Parathyroid adenoma (tissue), 2 donors: Measurements from ENCODE around the gene FAM222A.

Source experiments
- H2AFZ ChIP-seq: fragments of 300-600 bp; sonication (generic); one replicate; pipeline ENCODE4 v1.7.0; 2017; ENCODE audit warnings: antibody characterized with exemption, mild to moderate bottlenecking
- H3K27ac ChIP-seq: fragments of 300-600 bp; sonication (generic); one replicate; pipeline ENCODE4 v1.7.0; 2017
- H3K27me3 ChIP-seq: fragments of 300-600 bp; sonication (generic); one replicate; pipeline ENCODE4 v1.7.0; 2017; ENCODE audit warnings: low read length; ENCODE audit not compliant: control insufficient read depth, insufficient read depth
- H3K36me3 ChIP-seq: fragments of 300-600 bp; sonication (generic); one replicate; pipeline ENCODE4 v1.7.0; 2017; ENCODE audit warnings: low read length; ENCODE audit not compliant: control insufficient read depth, insufficient read depth
- H3K4me1 ChIP-seq: fragments of 300-600 bp; sonication (generic); one replicate; pipeline ENCODE4 v1.7.0; 2017; ENCODE audit warnings: control low read depth
- H3K4me2 ChIP-seq: fragments of 300-600 bp; sonication (generic); one replicate; pipeline ENCODE4 v1.7.0; 2017; ENCODE audit warnings: low read length
- H3K4me3 ChIP-seq: fragments of 300-600 bp; sonication (generic); one replicate; pipeline ENCODE4 v1.7.0; 2017; ENCODE audit warnings: low read depth, low read length
- H3K79me2 ChIP-seq: fragments of 300-600 bp; sonication (generic); one replicate; pipeline ENCODE4 v1.7.0; 2017; ENCODE audit warnings: control low read depth
- H3K9ac ChIP-seq: fragments of 300-600 bp; sonication (generic); one replicate; pipeline ENCODE4 v1.7.0; 2017; ENCODE audit warnings: mild to moderate bottlenecking
- H3K9me3 ChIP-seq: fragments of 300-600 bp; sonication (generic); one replicate; pipeline ENCODE4 v1.7.0; 2017; ENCODE audit warnings: low read length; ENCODE audit not compliant: control insufficient read depth
- CTCF ChIP-seq: fragments of 300-600 bp; sonication (generic); IDR thresholded peaks from one replicate; pipeline ENCODE4 v1.7.0; 2017; ENCODE audit warnings: antibody characterized with exemption, mild to moderate bottlenecking
- donor health status: primary hyperparathyroidism.

The FAM222A gene

GRCh38 chr12:109782326-109782703 lies 68.7 kb downstream of the FAM222A start:
- TF ChIP-seq CTCF: no peak

DNA sequence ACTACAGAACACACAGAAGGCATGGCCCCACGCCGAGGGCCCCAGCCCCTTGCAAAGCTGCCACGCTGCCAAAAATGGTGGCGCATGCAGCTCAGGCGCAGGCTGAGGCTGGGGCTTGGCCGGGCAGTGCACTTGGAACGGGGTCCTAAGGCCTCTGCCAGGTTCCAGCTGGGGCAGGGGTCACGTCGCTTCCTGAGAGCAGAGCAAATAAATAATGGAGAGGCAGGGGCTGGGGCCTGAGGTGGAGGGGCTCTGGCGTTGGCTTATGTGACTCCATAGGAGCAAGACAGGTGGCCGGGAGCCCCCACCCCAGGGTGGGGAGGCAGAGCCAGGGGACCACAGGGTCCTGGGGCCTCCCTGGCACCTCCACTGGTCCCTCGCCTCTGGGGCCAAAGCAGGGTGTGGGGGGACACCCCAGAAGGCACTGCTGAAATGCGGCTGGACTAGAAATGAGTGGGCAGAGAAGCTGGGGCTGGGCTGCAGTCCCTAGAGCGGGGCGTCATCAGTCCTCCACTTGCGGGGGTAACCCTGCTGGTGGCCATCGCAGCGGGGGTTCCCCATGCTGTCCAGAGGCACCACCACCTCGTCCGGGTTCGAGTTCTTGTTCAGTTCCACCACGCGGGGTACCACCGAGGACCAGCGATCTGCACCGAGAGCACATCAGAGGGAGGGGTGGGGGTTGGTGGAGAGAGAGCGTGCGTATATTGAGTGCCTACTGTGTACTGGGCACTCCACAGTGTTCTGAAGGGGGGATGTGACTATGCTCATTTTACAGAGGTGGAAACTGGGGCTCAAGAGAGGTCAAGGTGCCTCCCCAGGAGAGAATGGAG lies 69.7 kb downstream of the FAM222A start:
- H3K4me3 ChIP-seq: no peak overlapping the region
- H3K4me2 ChIP-seq: no peak overlapping the region
- no peaks in the 10 kb centered on the region for H3K9me3 ChIP-seq
- no peak for TF ChIP-seq CTCF
- no peaks in the 10 kb centered on the region for H3K79me2 ChIP-seq
- no peaks in the 10 kb centered on the region for H3K27me3 ChIP-seq
- H3K27ac ChIP-seq: no peak overlapping the region
- H3K4me1 ChIP-seq: no peaks in the 10 kb centered on the region
- no peak overlapping the region for H3K9ac ChIP-seq
- no peaks in the 10 kb centered on the region for H3K36me3 ChIP-seq
- no peak overlapping the region for H2AFZ ChIP-seq

More at GRCh38 chr12:109782326-109782703, 68.7 kb downstream of the FAM222A start:
- no peak overlapping the region for H3K4me2 ChIP-seq
- no peak overlapping the region for H3K9ac ChIP-seq
- H3K27ac ChIP-seq: no peak overlapping the region
- no peaks in the 10 kb centered on the region for H3K36me3 ChIP-seq
- no peaks in the 10 kb centered on the region for H3K9me3 ChIP-seq
- no peak overlapping the region for H2AFZ ChIP-seq
- no peaks in the 10 kb centered on the region for H3K4me1 ChIP-seq
- no peaks in the 10 kb centered on the region for H3K27me3 ChIP-seq
- H3K4me3 ChIP-seq: no peak overlapping the region
- no peaks in the 10 kb centered on the region for H3K79me2 ChIP-seq

- H3K4me3 ChIP-seq: no peak overlapping the region
- H3K79me2 ChIP-seq: no peaks in the 10 kb centered on the region
- no peak overlapping the region for H3K9ac ChIP-seq
- H3K9me3 ChIP-seq: no peaks in the 10 kb centered on the region
- H3K27ac ChIP-seq: no peak overlapping the region
- no peaks in the 10 kb centered on the region for H3K4me1 ChIP-seq
- H3K27me3 ChIP-seq: no peaks in the 10 kb centered on the region
- H3K4me2 ChIP-seq: no peak overlapping the region
- no peaks in the 10 kb centered on the region for H3K36me3 ChIP-seq
- no peak for TF ChIP-seq CTCF
- no peak overlapping the region for H2AFZ ChIP-seq
These were observed 70.3 kb downstream of the FAM222A start for GRCh38 chr12:109783965-109784244.

DNA sequence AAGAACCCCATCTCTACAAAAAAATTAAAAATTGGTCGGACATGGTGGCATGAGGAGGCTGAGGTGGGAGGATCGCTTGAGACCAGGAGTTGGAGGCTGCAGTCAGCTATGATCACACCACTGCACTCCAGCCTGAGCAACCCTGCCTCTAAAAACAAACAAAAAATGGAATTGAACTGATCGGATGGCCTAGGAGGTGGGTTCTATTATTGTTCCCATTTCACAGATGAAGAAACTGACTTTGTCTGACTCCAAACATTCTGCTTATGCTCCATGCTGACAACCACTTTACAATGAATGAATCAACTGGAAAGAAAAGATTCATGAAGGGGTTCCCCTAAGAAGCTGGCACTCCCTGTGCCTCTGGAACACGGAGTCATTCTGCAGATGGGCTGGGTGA lies 72.2 kb downstream of the FAM222A start:
- no peak overlapping the region for H3K4me2 ChIP-seq
- no peaks in the 10 kb centered on the region for H3K36me3 ChIP-seq
- H3K27me3 ChIP-seq: no peaks in the 10 kb centered on the region
- no peaks in the 10 kb centered on the region for H3K79me2 ChIP-seq
- H3K4me1 ChIP-seq: no peaks in the 10 kb centered on the region
- H3K9me3 ChIP-seq: no peaks in the 10 kb centered on the region
- TF ChIP-seq CTCF: no peak
- H3K4me3 ChIP-seq: no peak overlapping the region
- no peak overlapping the region for H3K9ac ChIP-seq
- no peak overlapping the region for H2AFZ ChIP-seq
- H3K27ac ChIP-seq: no peak overlapping the region

DNA sequence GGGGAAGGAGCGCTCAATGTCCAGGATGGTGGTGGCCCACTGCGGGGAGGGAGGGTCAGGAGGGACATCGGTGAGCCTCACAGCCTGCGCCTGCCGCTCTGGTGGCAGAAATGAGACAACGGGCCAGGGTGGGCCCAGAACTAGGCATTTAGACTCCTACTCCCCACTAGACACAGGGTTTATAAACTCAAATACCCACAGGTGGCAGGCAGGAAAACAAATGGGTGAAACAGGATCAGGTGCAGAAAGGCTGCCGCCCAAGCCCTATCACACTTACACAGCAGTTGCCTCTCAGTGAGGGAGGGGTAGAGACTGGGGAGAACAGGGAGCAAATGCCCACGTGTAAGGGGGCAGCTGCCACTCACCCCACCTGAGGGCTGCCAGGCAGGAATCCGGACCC lies 73.2 kb downstream of the FAM222A start:
- TF ChIP-seq CTCF: no peak
- no peak overlapping the region for H3K9ac ChIP-seq
- H3K27ac ChIP-seq: no peak overlapping the region
- no peak overlapping the region for H3K4me3 ChIP-seq
- no peaks in the 10 kb centered on the region for H3K9me3 ChIP-seq
- no peak overlapping the region for H3K4me2 ChIP-seq
- no peaks in the 10 kb centered on the region for H3K36me3 ChIP-seq
- no peaks in the 10 kb centered on the region for H3K4me1 ChIP-seq
- H3K79me2 ChIP-seq: no peaks in the 10 kb centered on the region
- no peak overlapping the region for H2AFZ ChIP-seq
- H3K27me3 ChIP-seq: no peaks in the 10 kb centered on the region
